GM12878 (cell line): ENCODE measurements around the gene UNKL. TPM values are rescaled to one million over a fixed set of nuclear protein-coding genes. Genes with fewer than 3 reads are reported as not detected.

Source experiments
- CBFB ChIP-seq: IDR thresholded peaks from 2 replicates; pipeline ENCODE4 v1.6.1; 2016; ENCODE audit warnings: antibody characterized with exemption, low read depth
- CHD2 ChIP-seq: IDR thresholded peaks from 2 replicates; pipeline ENCODE4 v1.6.1; 2011; ENCODE audit warnings: low read depth, low read length, improper control_type of control experiment, borderline replicate concordance
- CREM ChIP-seq: IDR thresholded peaks from 2 replicates; pipeline ENCODE4 v1.6.1; 2014; ENCODE audit warnings: antibody characterized with exemption, low read depth
- DPF2 ChIP-seq: fragments of 450-650 bp; IDR thresholded peaks from 2 replicates; pipeline ENCODE4 v1.6.1; 2017; ENCODE audit warnings: mild to moderate bottlenecking
- HDAC6 ChIP-seq: fragments of 200-600 bp; sonication (generic); IDR thresholded peaks from one replicate; pipeline ENCODE4 v1.8.0; 2017; ENCODE audit warnings: antibody characterized with exemption; ENCODE audit not compliant: unreplicated experiment
- MTA2 ChIP-seq: fragments of 450-650 bp; IDR thresholded peaks from 2 replicates; pipeline ENCODE4 v1.6.1; 2016; ENCODE audit warnings: low read depth, mild to moderate bottlenecking, moderate library complexity
- MYB ChIP-seq: fragments of 150-350 bp; IDR thresholded peaks from 2 replicates; pipeline ENCODE4 v1.6.1; 2014; ENCODE audit warnings: mild to moderate bottlenecking, low read depth, low read length, borderline replicate concordance
- MYC ChIP-seq: IDR thresholded peaks from 2 replicates; pipeline ENCODE4 v1.6.1; 2011; ENCODE audit warnings: mild to moderate bottlenecking, low read length, moderate library complexity, inconsistent platforms; ENCODE audit not compliant: insufficient read depth, insufficient replicate concordance, insufficient read length, severe bottlenecking
- NFYA ChIP-seq: IDR thresholded peaks from 2 replicates; pipeline ENCODE4 v1.6.1; 2011; ENCODE audit warnings: low read depth, mild to moderate bottlenecking, low read length, improper control_type of control experiment, borderline replicate concordance
- PML ChIP-seq: IDR thresholded peaks from 2 replicates; pipeline ENCODE4 v1.6.1; 2012; ENCODE audit warnings: low read length, inconsistent platforms
- POLR2AphosphoS5 ChIP-seq: IDR thresholded peaks from 2 replicates; pipeline ENCODE4 v1.6.1; 2011; ENCODE audit warnings: mild to moderate bottlenecking, low read length, inconsistent platforms
- RB1 ChIP-seq: fragments of 450-650 bp; formaldehyde crosslinking; IDR thresholded peaks from 2 replicates; pipeline ENCODE4 v1.6.1; 2017; ENCODE audit warnings: mild to moderate bottlenecking, borderline replicate concordance
- RELA ChIP-seq: fragments of 450-650 bp; IDR thresholded peaks from 2 replicates; pipeline ENCODE4 v1.8.0; 2014; ENCODE audit warnings: borderline replicate concordance; ENCODE audit not compliant: partially characterized antibody
- RUNX3 ChIP-seq: IDR thresholded peaks from 2 replicates; pipeline ENCODE4 v1.6.1; 2012; ENCODE audit warnings: low read length, inconsistent platforms
- SIN3A ChIP-seq: IDR thresholded peaks from 2 replicates; pipeline ENCODE4 v1.6.1; 2012; ENCODE audit warnings: low read depth, low read length, improper control_type of control experiment
- SRF ChIP-seq, 2 experiments: IDR thresholded peaks; 2 replicates each; pipeline ENCODE4 v1.6.1; 2011; ENCODE audit warnings: low read depth in 2 of 2, low read length in 2 of 2, mild to moderate bottlenecking in 1 of 2, moderate library complexity in 1 of 2
- STAT3 ChIP-seq: IDR thresholded peaks from 2 replicates; pipeline ENCODE4 v1.6.1; 2011; ENCODE audit warnings: low read depth, low read length, improper control_type of control experiment
- TARDBP ChIP-seq: IDR thresholded peaks from 2 replicates; pipeline ENCODE4 v1.6.1; 2016; ENCODE audit warnings: borderline replicate concordance
- polyA plus RNA-seq, 11 experiments: library from polyadenylated mRNA; depleted of rRNA in 4 of 11; unstranded in 6 of 11; stranded (reverse) in 5 of 11; fragments of >200 nt; fragmentation: Nextera tagmentation in 4 of 11; fragmentation: Illumina TruSeq in 1 of 11; extraction: Ambion mirVana in 4 of 11; extraction: Trizol in 1 of 11; gene quantifications; 1 replicate in 1 of 11; 2 replicates in 10 of 11; pipeline versions ENCODE4 v1.2.1 to v1.2.3, GENCODE V29; 2011 to 2016; ENCODE audit warnings: inconsistent platforms in 2 of 11, missing spikeins in 2 of 11, low read depth in 1 of 11
- total RNA-seq, 4 experiments: library from RNA; depleted of rRNA in 3 of 4; stranded (reverse); fragments of >200 nt in 3 of 4; fragmentation: Illumina TruSeq in 1 of 4; extraction: Trizol in 1 of 4; gene quantifications; 2 replicates each; pipeline versions ENCODE4 v1.2.1 to v1.2.3, GENCODE V29; 2013 to 2021
- TF ChIP-seq, protein P1 (sequence below): fragments of 450-650 bp; IDR thresholded peaks from 2 replicates; pipeline ENCODE4 v1.6.1; 2016; ENCODE audit warnings: mild to moderate bottlenecking
- TF ChIP-seq, protein P2 (sequence below): fragments of 450-650 bp; IDR thresholded peaks from 2 replicates; pipeline ENCODE4 v1.6.1; 2017; ENCODE audit warnings: mild to moderate bottlenecking
- TF ChIP-seq, protein P3 (sequence below): IDR thresholded peaks from 2 replicates; pipeline ENCODE4 v1.6.1; 2012; ENCODE audit warnings: low read depth, low read length, improper control_type of control experiment
- TF ChIP-seq, protein P4 (sequence below): IDR thresholded peaks from 2 replicates; pipeline ENCODE4 v1.6.1; 2011; ENCODE audit warnings: mild to moderate bottlenecking, low read depth, low read length, moderate library complexity; ENCODE audit not compliant: insufficient replicate concordance
- TF ChIP-seq, protein P5 (sequence below), 3 experiments: IDR thresholded peaks in 2 of 3; conservative IDR thresholded peaks in 1 of 3; 2 replicates each; pipeline ENCODE4 v1.5.1; 2011; ENCODE audit warnings: low read depth in 3 of 3, low read length in 3 of 3, mild to moderate bottlenecking in 3 of 3, control low read depth in 2 of 3, moderate library complexity in 2 of 3, inconsistent platforms in 1 of 3, mixed read lengths in 1 of 3; ENCODE audit not compliant: control insufficient read depth in 2 of 3, insufficient read depth in 1 of 3; ENCODE audit errors: extremely low read depth in 1 of 3

The UNKL gene
- total and polyA plus RNA-seq, 10 of the 15 experiments (the other 5 are each of a cell fraction or from before 2014, with no cell fraction given), result 0.40 to 21.6 (median 9.1) TPM

DNA sequence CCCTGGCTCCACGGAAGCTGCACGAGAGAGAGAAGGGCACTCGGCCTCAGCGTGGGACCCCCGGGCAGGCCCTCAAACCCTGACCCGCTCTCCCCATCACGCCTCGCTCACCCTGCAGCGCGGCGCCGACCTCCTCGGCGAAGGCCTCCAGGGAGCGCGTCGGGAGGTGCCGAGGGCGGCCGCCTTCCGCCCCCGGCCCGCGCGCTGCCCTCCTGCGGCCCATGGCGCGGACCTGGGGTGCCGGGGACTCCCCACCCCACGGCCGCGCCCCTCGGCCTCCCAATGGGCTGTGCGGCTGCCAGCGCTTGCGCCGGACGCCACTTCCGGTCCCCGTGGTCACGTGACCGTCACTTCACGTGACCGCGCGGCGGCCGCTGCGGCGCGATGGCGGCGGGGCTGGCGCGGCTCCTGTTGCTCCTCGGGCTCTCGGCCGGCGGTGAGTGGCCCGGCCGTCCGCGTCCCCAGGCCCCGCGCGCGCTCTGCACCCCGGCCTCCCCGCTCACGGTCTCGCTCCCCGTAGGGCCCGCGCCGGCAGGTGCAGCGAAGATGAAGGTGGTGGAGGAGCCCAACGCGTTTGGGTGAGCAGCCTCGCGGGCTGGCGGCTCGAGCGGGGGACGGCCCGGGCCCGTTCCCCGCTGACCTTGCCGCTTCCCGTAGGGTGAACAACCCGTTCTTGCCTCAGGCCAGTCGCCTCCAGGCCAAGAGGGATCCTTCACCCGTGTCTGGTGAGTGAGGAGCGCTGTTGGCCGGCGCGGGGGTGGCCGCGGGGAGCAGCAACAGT, 62.7 kb downstream of the UNKL start, which contains the start of the genes GNPTG and TSR3 (continued):
- TF ChIP-seq RB1 (peak; percentile 94; the same call in 1 of the 2 replicates), CBFB (no peak), SRF (IDR thresholded peaks at IDR 0.05; ENCODE audit: low read depth in 2 of 2, low read length in 2 of 2) (peak; percentile 62 to 80; a peak in 3 of 4 replicates), HDAC6 (peak; percentile 27), CHD2 (no peak; the same call in 1 of the 2 replicates), PML (no peak), MTA2 (no peak), DPF2 (peak; percentile 93), SIN3A (peak; percentile 98), STAT3 (no peak), MYB (no peak), POLR2AphosphoS5 (peak; percentile 76; the same call in 1 of the 2 replicates), RUNX3 (peak; percentile 79), TARDBP (peak; percentile 86), CREM (peak; percentile 74), NFYA (no peak), RELA (peak; percentile 97), MYC (no peak)
- TF ChIP-seq, protein P1, sequence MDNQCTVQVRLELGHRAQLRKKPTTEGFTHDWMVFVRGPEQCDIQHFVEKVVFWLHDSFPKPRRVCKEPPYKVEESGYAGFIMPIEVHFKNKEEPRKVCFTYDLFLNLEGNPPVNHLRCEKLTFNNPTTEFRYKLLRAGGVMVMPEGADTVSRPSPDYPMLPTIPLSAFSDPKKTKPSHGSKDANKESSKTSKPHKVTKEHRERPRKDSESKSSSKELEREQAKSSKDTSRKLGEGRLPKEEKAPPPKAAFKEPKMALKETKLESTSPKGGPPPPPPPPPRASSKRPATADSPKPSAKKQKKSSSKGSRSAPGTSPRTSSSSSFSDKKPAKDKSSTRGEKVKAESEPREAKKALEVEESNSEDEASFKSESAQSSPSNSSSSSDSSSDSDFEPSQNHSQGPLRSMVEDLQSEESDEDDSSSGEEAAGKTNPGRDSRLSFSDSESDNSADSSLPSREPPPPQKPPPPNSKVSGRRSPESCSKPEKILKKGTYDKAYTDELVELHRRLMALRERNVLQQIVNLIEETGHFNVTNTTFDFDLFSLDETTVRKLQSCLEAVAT, result no peak
- TF ChIP-seq, protein P2, sequence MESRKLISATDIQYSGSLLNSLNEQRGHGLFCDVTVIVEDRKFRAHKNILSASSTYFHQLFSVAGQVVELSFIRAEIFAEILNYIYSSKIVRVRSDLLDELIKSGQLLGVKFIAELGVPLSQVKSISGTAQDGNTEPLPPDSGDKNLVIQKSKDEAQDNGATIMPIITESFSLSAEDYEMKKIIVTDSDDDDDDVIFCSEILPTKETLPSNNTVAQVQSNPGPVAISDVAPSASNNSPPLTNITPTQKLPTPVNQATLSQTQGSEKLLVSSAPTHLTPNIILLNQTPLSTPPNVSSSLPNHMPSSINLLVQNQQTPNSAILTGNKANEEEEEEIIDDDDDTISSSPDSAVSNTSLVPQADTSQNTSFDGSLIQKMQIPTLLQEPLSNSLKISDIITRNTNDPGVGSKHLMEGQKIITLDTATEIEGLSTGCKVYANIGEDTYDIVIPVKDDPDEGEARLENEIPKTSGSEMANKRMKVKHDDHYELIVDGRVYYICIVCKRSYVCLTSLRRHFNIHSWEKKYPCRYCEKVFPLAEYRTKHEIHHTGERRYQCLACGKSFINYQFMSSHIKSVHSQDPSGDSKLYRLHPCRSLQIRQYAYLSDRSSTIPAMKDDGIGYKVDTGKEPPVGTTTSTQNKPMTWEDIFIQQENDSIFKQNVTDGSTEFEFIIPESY, result no peak
- TF ChIP-seq, protein P3, sequence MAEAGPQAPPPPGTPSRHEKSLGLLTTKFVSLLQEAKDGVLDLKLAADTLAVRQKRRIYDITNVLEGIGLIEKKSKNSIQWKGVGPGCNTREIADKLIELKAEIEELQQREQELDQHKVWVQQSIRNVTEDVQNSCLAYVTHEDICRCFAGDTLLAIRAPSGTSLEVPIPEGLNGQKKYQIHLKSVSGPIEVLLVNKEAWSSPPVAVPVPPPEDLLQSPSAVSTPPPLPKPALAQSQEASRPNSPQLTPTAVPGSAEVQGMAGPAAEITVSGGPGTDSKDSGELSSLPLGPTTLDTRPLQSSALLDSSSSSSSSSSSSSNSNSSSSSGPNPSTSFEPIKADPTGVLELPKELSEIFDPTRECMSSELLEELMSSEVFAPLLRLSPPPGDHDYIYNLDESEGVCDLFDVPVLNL, result no peak
- TF ChIP-seq, protein P4, sequence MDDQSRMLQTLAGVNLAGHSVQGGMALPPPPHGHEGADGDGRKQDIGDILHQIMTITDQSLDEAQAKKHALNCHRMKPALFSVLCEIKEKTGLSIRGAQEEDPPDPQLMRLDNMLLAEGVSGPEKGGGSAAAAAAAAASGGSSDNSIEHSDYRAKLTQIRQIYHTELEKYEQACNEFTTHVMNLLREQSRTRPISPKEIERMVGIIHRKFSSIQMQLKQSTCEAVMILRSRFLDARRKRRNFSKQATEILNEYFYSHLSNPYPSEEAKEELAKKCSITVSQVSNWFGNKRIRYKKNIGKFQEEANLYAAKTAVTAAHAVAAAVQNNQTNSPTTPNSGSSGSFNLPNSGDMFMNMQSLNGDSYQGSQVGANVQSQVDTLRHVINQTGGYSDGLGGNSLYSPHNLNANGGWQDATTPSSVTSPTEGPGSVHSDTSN, result peak; percentile 45
- TF ChIP-seq, protein P5, sequence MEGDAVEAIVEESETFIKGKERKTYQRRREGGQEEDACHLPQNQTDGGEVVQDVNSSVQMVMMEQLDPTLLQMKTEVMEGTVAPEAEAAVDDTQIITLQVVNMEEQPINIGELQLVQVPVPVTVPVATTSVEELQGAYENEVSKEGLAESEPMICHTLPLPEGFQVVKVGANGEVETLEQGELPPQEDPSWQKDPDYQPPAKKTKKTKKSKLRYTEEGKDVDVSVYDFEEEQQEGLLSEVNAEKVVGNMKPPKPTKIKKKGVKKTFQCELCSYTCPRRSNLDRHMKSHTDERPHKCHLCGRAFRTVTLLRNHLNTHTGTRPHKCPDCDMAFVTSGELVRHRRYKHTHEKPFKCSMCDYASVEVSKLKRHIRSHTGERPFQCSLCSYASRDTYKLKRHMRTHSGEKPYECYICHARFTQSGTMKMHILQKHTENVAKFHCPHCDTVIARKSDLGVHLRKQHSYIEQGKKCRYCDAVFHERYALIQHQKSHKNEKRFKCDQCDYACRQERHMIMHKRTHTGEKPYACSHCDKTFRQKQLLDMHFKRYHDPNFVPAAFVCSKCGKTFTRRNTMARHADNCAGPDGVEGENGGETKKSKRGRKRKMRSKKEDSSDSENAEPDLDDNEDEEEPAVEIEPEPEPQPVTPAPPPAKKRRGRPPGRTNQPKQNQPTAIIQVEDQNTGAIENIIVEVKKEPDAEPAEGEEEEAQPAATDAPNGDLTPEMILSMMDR (IDR thresholded peaks at IDR 0.05 in 2 of 3, conservative IDR thresholded peaks at IDR 0.05 in 1 of 3; ENCODE audit: control insufficient read depth in 2 of 3, extremely low read depth in 1 of 3, insufficient read depth in 1 of 3, low read depth in 3 of 3, low read length in 3 of 3), result no peak
